ENCODE data around the gene TRERF1.
"Not testable (repeated sequence)": the region's sequence is repeated elsewhere in the genome, so short reads cannot be mapped to it uniquely, and the experiment has no call there.

GRCh38 chr6:42466470-42466869 is 14.7 kb upstream of the TRERF1 start:
- TF ChIP-seq CTCF (conservative IDR thresholded peaks at IDR 0.05); EZH2 (IDR thresholded peaks at IDR 0.05; ENCODE audit: low read depth): not testable (repeated sequence)
